PFSK-1 (cell line): ENCODE measurements around the gene OGDHL.

Source experiments
- POLR2AphosphoS5 ChIP-seq: IDR thresholded peaks from 2 replicates; pipeline ENCODE4 v1.6.1; 2012; ENCODE audit warnings: low read depth, mild to moderate bottlenecking, control low read depth, low read length, moderate library complexity
- TAF1 ChIP-seq: IDR thresholded peaks from 2 replicates; pipeline ENCODE4 v1.6.1; 2012; ENCODE audit warnings: low read length, control low read depth, borderline replicate concordance; ENCODE audit not compliant: insufficient read depth

DNA sequence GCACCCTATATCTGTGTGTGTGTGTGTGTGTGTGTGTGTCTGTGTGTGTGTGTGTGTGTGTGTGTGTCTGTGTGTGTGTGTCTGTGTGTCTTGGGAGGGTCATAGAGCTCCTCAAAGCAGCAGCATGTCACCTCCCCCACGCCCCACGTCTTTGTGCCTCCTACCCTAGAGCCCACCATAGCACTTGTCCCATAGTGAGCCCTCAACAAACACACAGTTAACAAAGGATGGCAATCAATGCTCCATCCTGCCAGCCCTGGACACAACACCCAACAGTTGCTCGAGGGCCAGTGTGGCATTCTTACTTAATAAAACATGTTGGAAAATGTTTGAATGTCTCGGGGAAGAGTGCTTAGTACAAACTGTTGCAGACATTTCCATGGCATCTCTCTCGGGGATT, 52.2 kb downstream of the OGDHL start:
- TF ChIP-seq TAF1 (no peak), POLR2AphosphoS5 (no peak)
